ENCODE data around the gene CHURC1. TPM values are rescaled to one million over a fixed set of nuclear protein-coding genes. Genes with fewer than 3 reads are reported as not detected.

The CHURC1 gene
- 72.6 TPM for total RNA-seq
- long read RNA-seq, transcript CHURC1-207 (2 exons, 571 nt): minor isoform, 8 of 74 reads
- long read RNA-seq, transcript CHURC1-202 (3 exons, 439 nt): minor isoform, 5 of 74 reads
- long read RNA-seq, transcript CHURC1-208 (4 exons, 3,615 nt): minor isoform, 6 of 74 reads
- long read RNA-seq, transcript CHURC1-203 (4 exons, 2,629 nt): major isoform, 53 of 74 reads
- long read RNA-seq, partial matches to known transcripts: 0 of 74 reads
- long read RNA-seq, other reads (novel, unspliced or antisense): 0 of 74 reads

DNA sequence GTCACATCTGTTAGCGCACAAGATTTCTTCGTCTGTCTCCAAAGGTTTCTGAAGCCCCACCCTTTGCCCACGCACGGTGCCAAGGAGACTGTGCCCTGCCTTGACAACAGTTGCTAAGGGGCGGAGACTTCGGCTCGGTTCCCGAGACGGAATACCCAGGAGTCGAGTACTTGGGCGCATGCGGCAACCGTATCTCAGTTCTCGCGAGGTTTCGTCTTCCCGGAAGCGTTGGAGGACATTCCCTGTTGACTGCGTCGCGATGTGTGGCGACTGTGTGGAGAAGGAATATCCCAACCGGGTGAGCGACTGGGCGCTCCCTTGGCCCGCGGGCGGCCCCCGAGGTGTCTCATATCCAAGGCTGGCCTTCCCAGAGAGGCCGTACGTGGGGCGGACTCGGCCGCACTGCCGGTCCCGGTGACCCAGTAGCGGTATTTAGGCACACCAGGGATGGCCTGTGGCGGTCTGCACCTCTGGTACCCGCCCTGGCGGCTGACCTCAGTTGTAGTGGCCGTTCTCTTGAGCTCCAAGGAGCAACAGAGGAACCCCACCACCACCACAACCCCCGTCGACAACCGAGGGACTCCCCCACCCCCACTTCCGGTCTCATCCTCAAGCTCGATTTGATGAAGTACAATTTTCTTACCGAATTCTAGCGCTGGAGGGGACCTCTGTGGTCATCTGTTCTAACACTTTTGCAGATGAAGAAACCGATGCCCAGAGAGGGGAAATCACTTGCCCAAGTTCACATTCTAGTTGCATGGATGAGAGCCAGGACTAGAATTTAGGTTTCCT, at the start of gene CHURC1:
Gene CHURC1 (plus strand): TSS at position 219 of the 792 bp plus-strand sequence. CDS start 41 bp downstream, at position 260.
- intact Hi-C loops (cut with DNase I): no loop called here
- Histone ChIP-seq H3K27me3 (ENCODE audit: low read depth) (no peaks in the 10 kb centered on the region), H3K36me3 (no peaks in the 10 kb centered on the region), H3K27ac (peak within 1 kb of the TSS; percentile 98), H3K4me1 (peaks cover 46% of the 10 kb centered on the region), H3K9me3 (no peaks in the 10 kb centered on the region), H3K4me3 (peak within 1 kb of the TSS; percentile 94)
- DNase-seq: peak; percentile 99
- peak; percentile 100 for ATAC-seq
- TF ChIP-seq, protein P1, sequence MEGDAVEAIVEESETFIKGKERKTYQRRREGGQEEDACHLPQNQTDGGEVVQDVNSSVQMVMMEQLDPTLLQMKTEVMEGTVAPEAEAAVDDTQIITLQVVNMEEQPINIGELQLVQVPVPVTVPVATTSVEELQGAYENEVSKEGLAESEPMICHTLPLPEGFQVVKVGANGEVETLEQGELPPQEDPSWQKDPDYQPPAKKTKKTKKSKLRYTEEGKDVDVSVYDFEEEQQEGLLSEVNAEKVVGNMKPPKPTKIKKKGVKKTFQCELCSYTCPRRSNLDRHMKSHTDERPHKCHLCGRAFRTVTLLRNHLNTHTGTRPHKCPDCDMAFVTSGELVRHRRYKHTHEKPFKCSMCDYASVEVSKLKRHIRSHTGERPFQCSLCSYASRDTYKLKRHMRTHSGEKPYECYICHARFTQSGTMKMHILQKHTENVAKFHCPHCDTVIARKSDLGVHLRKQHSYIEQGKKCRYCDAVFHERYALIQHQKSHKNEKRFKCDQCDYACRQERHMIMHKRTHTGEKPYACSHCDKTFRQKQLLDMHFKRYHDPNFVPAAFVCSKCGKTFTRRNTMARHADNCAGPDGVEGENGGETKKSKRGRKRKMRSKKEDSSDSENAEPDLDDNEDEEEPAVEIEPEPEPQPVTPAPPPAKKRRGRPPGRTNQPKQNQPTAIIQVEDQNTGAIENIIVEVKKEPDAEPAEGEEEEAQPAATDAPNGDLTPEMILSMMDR (IDR thresholded peaks at IDR 0.05): no peak

DNA sequence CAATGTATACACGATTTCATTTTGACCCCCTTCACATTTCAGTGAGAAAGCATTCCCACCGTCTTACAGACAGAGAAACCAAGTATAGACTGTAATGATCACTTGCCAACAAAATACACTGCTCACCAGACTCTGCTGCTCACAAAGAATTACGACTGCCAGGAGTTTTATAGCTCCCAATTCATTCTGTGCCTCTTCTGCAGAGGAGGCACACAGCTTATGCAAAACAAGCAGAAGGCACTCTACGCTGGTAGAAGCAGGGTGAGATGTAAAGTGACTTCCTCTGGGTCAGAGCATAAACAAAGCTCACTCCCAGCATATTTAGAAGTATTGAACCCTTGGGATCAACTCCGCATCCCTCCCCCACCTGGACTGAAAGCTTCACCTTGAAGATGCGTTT, 49.1 kb upstream of the CHURC1 start:
- DNase-seq: no peak
- Histone ChIP-seq H3K4me1 (no peaks in the 10 kb centered on the region), H3K4me3 (no peak overlapping the region), H3K27me3 (ENCODE audit: low read depth) (peaks cover 4% of the 10 kb centered on the region), H3K36me3 (no peaks in the 10 kb centered on the region), H3K27ac (no peak overlapping the region), H3K9me3 (no peaks in the 10 kb centered on the region)
- TF ChIP-seq, protein P1 (IDR thresholded peaks at IDR 0.05): no peak
- ATAC-seq: no peak
- intact Hi-C loops (cut with DNase I): no loop called here

DNA sequence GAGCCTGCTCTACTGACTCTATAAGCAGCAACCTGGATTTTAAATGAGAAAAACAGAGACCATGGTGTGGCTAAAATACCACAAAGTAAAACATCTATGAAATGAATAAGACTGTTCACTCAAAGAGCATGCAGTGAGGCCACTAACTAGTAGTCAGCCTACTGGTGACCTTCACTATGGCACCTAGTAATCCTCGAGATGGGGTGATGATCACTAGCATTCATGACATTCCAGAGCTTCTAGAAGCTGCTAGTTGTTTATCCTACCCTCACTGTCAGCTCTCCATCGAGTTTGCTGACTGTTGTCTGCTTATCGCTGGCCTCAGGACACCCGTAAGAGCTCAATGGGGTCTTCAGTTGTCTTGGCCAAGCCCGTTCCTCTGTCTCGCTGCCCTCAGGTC, 48.3 kb upstream of the CHURC1 start:
- intact Hi-C loops (cut with DNase I): no loop called here
- TF ChIP-seq, protein P1 (IDR thresholded peaks at IDR 0.05): no peak
- H3K27me3 ChIP-seq (ENCODE audit: low read depth): peaks cover 4% of the 10 kb centered on the region
- no peaks in the 10 kb centered on the region for H3K36me3 ChIP-seq
- no peak overlapping the region for H3K4me3 ChIP-seq
- no peak overlapping the region for H3K27ac ChIP-seq
- H3K9me3 ChIP-seq: no peaks in the 10 kb centered on the region
- no peak for ATAC-seq
- H3K4me1 ChIP-seq: no peaks in the 10 kb centered on the region
- no peak for DNase-seq

DNA sequence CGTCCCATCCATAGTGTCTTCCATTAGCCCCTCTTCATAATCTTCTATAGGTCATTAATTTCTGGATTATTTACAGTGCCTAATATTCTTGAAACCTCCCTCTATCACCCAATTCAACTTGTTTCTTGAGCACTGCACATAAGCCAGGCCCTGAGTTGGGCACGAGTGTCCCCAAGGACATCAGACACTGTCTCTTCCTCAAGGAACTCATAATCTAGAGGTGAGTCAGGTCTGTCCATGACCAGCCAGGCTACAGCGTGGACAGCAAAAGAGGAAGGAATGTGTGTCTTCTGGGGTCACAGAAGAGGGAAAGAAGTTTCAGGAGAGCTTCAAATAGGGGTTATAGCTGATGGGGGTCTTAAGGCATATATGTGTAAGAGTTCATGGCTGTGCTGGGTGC, 47.1 kb upstream of the CHURC1 start:
- ATAC-seq (no peak), DNase-seq (no peak)
- intact Hi-C loops (cut with DNase I): no loop called here
- no peaks in the 10 kb centered on the region for H3K4me1 ChIP-seq
- H3K9me3 ChIP-seq: no peaks in the 10 kb centered on the region
- TF ChIP-seq, protein P1 (IDR thresholded peaks at IDR 0.05): no peak
- H3K36me3 ChIP-seq: no peaks in the 10 kb centered on the region
- no peaks in the 10 kb centered on the region for H3K27me3 ChIP-seq (ENCODE audit: low read depth)
- H3K4me3 ChIP-seq: no peak overlapping the region
- no peak overlapping the region for H3K27ac ChIP-seq

DNA sequence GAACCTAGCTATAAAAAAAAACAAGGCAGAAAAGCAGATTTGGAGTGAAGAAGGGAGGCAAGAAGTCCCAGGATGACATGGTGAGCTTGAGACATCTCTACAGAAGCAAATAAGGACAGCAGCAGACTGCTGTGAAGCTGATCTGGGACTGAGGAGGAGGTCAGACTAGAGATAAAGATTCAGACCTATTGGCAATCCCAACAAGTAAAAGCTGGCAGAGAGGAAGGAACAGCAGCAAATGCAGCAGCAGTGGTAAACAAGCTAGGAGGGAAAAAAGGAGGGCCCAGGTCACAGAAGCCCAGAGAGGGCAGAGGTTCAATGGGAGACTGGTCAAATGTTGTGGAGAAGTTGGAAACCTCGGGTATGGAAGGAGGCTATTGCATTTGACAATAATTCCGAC, 45.9 kb upstream of the CHURC1 start:
- Histone ChIP-seq H3K27ac (no peak overlapping the region), H3K27me3 (ENCODE audit: low read depth) (no peaks in the 10 kb centered on the region), H3K36me3 (no peaks in the 10 kb centered on the region), H3K4me3 (no peak overlapping the region), H3K4me1 (no peaks in the 10 kb centered on the region), H3K9me3 (no peaks in the 10 kb centered on the region)
- ATAC-seq (no peak), DNase-seq (no peak)
- TF ChIP-seq, protein P1 (IDR thresholded peaks at IDR 0.05): no peak
- intact Hi-C loops (cut with DNase I): no loop called here
